ENCODE data around the gene PPP3CB.

Gene PPP3CB

DNA sequence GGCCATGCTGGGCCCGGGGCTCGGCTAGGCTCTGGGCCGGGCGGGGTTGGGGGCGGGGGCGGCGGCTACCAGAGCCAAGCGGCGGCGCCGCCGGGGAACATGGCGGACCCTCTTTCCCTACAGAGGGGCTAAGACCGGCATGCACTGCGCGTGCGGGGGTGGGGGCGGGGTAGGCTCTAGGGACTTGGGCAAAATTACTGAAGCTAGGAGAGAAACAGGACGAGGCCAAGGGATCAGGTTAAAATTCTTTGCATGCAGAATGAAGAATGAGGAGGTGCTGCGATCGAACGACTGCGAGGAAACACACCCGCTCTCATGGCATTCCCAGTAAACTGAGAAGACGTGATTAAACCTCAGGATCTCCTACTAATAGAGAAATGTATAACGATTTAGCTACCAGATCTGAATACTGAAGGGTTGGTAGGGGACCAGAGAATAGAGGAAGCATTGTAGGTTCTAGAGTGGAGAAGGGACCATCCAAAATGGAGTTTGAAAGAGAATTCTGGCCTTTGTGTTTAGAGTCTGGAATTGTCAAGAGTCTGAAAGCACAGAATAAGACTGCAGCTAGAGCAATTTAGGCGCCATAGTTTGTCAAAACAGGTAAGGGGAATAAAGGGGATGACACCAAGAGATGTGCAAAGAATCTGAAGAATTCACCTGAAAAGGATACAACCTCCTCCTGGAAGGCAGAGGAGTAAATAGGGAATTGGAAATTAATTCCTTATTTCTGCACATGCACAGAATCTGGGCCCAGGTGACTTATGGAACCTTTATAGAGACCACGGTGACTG is at the start of gene PPP3CB:
TSS of gene PPP3CB (minus strand) at position 141 of the 791 bp plus-strand sequence. CDS start at position 6, 135 bp downstream.
- peak; percentile 95 for DNase-seq (ENCODE audit: low read depth in 2 of 2)

DNA sequence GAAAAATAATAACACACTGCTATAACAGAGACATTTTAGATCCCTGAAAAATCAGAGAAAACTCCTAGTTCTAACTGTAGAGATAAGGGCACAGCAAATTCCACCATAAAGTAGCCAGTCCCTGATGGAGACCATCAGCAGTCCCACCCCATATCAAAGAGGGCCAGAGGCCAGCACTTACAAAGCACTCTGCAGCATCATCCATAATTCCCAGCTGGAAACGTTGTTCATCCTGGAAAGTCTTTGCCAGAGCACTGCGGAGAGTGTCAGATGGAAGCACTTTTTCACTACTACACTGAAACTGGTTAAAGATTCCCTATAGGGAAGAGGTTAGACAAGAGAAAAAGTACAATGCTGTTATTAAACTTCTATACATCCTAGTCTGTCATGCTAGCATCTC is 49.5 kb upstream of the PPP3CB start:
- DNase-seq (ENCODE audit: low read depth in 2 of 2) = no peak

DNA sequence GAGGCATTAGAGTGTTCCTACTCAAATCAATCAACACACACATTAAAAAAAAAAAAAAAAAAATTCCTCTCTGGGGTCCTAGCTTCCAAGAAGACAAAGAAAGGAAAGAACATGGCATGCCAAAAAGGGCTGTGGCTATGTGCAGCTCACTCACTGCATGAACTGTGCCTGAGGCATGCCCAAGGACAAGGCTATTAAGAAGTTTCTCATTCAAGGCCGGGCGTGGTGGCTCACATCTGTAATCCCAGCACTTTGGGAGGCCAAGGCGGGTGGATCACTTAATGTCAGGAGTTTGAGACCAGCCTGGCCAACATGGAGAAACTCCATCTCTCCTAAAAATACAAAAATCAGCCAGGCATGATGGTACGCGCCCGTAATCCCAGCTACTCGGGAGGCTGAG is 41.9 kb upstream of the PPP3CB start:
- DNase-seq (ENCODE audit: low read depth in 2 of 2) = no peak

DNA sequence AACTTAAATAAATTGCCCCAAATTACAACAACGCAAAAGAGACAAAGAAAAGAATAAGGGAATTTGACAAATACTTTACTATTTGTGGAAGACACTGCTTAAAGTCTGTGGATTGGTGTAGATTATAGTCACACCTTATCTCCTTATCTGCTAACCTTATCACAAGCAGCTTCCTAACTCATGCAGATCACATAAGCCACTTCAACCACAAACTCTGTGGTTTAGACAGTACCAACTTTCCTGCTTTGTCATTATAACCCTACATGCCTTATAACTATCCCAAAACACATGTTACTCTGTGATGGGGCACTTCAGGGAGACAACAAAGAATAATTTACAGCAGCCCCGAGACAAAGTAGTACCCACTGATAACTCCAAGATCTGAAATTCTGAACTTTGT is 41.5 kb upstream of the PPP3CB start:
- no peak for DNase-seq (ENCODE audit: low read depth in 2 of 2)

DNA sequence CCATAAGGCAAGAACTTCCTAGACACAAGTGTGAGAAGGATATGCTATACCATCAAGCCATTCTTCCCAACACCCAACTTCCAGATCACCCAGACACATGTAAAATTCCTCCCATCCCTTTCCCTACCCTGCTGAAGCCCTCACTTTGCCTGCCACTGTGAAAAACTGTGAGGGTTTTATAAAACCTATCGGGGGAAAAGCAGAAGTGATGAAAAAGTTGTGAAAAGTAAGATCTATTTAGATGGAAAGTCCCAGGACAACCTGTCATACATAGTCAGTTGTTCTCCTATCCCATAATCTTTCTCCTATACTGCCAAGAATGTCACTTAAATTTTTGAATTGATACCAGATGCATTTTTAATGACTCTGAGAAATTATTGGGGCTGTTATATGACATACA is 39.0 kb upstream of the PPP3CB start:
- no peak for DNase-seq (ENCODE audit: low read depth in 2 of 2)

DNA sequence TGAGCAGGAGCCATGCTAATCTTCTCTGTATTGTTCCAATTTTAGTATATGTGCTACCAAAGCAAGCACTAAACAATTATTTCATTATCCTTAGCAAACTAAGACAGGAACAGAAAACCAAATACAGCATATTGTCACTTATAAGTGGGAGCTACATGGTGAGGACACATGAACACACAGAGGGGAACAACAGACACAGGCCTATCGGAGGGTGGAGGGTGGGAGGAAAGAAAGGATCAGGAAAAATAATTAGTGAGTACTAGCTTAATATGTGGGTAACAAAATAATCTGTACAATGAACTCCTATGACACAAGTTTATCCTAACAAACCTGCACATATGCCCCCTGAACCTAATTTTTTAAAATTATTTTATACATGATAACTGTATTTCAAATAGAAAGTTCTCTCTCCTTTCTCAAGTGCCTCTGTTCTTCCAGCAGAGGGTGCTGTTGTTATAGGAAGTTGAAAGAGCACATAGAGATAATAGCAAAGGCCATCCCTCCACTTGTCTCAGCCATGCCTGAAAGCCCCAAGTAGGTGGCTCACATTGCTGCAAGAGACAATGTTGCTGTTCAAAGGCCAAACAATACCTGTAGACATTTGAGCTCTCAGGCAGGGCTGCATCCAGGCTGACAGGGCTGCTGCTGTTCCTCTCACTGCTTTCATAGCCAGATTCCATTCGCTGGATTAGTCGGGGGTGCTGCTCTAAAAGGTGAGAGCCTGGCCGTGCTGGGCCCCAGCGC is 33.4 kb upstream of the PPP3CB start:
- peak; percentile 61 to 62 for DNase-seq (ENCODE audit: low read depth in 2 of 2)

DNA sequence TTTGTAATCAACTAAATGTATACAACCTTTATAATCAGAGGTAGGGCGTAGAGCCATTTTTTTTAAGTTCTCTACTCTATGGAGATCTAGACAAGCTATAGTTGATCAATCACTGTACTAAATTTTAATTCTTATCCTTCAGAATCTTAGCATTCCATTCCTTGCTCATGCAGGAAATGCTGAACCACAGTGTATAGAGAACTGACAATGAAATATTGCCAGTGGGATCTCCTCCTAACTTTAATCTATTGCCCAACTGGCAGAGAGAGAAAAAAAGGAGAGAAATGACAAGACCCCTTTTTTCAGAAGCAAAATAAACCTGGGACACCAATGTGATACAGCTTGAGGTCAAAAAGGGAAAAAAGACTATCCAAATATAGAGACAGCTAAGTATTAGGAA is 26.4 kb upstream of the PPP3CB start:
- peak; percentile 24 to 28 for DNase-seq (ENCODE audit: low read depth in 2 of 2)

DNA sequence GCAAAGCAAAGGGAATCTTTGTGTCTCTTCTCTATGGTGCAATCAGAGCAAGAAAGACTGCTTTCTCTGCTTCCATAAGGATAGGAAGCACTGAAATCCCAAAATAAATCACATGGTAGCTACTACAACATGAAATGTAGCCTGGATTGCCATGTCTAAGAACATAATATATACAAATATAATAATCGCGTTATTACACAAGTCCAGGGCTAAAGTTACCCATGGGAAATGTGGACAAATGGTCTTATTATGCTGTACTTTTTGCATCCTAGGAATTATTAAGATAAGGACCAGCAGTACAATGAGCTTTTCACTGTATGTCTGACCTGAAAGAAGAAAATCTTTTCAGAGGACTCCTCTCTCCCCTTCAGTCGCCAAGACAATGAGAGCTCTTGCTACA is 23.5 kb upstream of the PPP3CB start:
- DNase-seq (ENCODE audit: low read depth in 2 of 2) = no peak

DNA sequence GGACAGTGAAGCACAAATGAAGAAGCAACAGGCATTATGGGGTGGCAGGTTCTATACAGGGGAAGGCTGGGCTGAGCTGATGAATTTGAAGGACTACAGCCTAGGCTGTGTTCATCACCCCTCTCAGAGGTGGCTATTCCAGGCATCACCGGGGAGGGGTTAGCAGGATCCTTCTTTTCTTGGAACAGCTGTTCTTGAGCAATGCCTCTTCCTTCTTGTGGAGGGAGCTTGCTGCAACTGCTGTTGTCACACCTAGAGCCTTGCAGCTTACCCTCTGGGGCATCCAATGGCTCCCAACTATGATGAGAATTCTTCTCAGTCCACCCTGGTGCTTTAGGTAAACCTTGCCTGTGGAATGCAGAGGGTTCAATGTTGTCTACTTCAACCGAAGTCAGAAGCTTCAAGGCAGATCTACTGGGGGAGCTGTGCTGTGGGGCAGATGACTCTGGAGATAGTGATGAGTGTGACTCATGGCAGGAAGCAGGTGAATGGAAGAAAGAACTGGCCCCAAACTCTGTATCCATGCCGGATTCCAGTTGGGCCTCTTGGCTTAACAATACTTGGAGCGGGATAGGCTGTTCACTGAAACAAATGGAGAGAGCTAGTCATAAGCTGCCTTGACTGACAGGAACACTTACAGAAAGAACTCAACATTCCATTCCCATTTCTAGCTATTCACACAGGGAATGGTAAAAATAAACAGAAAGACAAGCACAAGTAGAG is 21.5 kb upstream of the PPP3CB start:
- DNase-seq (ENCODE audit: low read depth in 2 of 2) = no peak

DNA sequence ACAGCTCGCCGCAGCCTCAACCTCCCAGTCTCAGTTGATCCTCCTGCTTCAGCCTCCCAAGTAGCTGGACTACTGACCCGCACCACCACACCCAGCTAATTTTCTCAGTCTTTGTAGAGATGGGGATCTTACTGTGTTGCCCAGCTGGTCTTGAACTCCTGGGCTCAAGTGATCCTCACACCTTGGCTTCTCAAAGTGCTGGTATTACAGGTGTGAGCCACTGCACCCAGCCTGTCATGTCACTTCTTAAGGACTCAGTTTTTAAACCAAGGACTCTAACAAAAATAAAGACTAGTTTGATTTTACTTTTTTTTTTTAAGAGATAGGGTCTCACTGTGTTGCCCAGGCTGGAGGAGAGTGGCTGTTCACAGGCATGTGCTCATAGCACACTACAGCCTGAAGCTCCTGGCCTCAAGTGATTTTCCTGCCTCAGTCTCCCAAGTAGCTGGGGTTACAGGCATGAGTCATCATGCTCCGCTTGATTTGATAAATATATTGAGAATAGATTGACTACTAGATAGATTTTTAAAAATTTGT is 16.5 kb upstream of the PPP3CB start:
- no peak for DNase-seq (ENCODE audit: low read depth in 2 of 2)

DNA sequence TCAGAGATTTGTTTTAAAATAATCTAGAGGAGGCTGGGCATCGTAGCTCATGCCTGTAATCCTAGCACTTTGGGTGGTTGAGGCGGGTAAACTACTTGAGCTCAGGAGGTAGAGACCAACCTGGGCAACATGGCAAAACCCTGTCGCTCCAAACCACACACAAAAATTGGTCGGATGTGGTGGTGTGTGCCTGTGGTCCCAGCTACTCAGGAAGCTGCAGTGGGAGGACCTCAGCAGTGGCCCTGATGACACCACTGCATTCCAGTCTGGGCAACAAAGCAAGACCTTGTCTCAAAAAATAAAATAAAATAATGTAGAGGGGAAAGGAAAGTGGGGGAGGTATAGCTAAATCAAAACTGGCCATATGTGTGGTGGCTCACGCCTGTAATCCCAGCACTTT is 13.9 kb upstream of the PPP3CB start:
- no peak for DNase-seq (ENCODE audit: low read depth in 2 of 2)

DNA sequence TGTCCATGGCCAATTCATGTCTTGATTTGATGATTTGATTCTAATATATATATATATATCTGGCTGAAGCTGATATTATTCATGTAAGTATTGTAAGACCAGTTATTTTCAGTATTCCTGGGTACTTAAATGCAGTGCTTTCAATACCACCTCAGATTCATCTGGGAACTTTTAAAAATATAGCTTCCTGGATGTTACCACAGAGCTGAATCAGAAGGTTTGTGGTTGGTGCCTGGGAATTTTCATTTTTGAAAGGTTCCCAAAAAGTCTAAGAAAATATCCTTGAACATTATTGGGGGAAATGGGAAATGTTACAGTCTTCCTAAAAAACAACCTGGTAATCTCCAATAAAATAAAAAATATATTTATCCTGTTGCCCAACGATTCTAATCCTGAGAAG is 10.7 kb upstream of the PPP3CB start:
- DNase-seq (ENCODE audit: low read depth in 2 of 2) = no peak

DNA sequence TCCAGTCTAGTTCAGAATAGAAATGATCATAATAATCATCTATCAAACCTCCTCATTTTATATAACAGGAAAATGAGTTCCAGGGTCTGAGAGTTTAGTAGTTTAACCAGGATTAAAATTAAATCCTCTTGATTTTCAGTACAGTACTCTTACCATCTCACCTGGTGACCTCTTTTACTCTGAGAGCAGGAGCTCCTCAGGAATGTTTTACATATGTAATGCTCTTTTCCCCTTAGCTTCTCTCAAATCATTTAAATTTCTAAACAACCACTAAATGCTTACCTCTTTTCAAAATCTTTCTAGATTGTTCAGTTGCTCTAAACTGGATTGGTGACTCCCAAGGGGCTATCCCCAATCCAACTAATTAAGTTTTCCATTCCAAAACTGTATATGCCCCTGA is 10.2 kb upstream of the PPP3CB start:
- no peak for DNase-seq (ENCODE audit: low read depth in 2 of 2)

DNA sequence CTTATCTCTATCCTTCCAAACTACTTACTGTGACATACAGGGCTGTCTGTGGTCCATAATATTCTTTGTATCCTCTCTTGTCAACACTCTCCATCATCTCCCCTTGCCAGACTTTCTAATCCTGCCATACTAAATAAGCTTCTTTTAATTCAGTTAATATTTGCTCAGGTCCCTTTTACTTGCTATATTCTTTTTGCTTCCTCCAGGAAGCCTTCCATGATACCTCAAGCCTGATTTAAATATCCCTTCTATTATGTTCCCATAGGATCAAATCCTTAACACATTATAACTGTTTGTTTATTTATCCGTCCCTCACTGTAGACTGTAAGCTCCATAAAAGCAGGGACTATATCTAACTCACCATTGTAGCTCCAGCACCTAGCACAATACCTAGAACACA is 7.2 kb upstream of the PPP3CB start:
- no peak for DNase-seq (ENCODE audit: low read depth in 2 of 2)

DNA sequence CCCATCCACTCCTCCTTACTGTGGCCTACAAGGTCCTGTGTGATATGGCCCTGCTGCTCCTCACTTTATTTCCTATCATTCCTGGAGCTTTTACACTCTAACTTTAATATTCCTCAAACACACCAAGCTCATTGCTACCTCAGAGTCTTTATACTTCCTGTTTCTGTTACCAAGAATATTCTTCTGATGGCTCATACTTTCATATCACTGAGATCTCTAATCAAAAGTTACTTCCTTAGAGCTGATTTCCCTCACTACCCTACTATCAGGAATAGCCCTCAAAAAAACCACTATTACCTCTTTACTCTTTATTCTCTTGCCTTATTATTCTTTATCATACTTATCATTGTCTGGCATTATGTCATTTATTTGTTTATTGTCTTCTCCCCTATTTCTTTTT is 5.8 kb upstream of the PPP3CB start:
- no peak for DNase-seq (ENCODE audit: low read depth in 2 of 2)

DNA sequence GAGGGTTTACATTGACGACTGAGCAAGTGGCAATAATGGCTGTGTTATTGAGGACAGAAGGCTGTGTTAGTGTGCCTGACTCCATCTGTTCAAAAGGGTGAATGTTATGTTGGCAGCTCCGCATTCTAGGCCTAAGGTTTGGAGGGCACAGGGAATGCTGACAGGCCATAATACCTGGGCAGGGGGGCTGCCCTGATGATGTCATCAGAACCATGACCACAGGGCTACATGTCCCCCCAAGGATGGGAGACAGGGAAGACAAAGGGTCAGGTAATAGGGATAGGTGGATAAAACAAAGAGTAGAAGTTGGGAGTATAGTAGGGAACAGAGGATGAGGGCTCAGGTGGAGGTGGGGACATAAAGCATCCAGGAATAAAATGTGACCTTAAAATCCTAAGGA is 1.8 kb upstream of the PPP3CB start:
- no peak for DNase-seq (ENCODE audit: low read depth in 2 of 2)

DNA sequence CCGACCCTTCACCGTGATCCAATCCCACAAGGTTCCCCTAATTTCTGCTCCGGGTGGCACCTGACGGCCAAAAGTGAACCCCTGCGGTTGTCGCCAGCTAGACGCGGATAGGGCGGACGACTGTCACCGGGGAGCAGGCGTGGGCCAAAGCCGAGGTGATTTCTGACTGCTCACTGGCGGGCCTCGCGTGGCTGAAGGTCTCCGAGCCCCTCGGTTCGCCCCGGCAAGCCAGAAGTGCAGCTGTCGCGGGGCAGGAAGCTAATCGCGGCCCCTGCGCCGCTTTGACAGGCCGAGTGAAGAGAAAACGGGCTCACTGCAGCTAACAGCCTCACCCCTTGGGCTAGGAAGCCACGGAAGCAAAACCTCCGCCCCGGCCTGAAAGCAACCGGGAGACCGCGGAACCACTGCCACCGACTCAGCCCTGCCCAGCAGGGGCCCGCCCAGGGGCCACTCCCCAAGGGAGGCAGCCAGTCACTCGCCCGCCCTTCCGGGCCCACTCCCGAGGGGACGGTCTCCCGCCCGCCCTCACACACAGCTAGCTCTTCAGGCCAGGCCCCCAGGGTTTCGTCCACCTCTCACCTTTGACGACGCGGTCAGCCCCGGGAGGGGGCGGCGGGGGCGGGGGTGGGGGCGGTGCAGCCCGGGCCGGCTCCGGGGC is 469 bp downstream of the PPP3CB start:
- DNase-seq (ENCODE audit: low read depth in 2 of 2) = peak; percentile 47 to 48

DNA sequence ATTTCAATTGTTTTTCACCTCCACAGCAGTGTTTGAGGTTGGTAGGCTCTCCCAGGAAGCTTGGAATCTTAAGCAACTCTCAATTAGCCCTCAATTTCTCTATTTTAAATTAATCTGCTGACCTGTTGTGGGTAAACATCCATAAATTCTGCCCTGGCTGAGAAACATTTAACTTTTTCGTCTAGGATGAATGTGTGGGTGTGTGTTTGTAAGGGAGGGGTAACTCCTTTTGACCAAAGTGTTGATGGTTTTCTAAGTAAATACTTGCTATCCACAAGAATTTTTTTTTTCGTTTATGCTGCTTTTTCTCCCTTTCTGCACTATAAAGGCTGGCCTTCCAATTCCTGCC is 973 bp downstream of the PPP3CB start:
- DNase-seq (ENCODE audit: low read depth in 2 of 2) = no peak

DNA sequence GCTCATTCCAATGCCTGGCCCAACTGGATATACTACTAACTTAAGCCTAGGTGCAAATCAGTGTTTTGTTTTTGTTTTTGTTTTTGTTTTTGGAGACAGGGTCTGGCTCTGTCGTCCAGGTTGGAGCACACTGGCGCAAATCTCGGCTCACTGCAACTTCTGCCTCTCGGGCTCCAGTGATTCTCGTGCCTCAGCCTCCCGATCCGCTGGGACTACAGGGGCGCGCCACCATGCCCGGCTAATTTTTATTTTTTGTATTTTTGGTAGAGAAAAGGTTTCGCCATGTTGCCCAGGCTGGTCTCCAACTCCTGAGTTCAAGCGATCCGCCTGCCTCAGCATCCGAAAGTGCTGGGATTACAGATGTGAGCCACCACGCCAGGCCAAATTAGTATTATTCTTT is 1.6 kb downstream of the PPP3CB start:
- no peak for DNase-seq (ENCODE audit: low read depth in 2 of 2)

DNA sequence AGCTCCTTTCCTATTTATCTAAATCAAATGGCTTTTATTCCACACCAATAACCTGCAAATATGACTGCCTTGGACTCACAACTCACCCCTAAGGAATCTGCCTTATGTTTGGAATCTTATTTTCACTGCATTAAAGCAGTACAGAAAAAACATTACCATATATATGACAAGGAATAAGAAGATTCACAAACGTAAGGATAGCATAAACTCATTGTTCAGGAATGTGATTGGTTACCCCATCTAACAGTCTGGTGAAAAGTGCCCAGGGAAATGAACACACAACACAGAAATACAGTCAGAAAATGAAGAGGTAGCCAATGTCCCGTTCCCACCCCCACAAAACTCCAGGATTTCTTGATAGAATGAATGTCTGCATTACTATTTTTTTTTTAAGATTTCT is 2.0 kb downstream of the PPP3CB start:
- peak; percentile 82 to 84 for DNase-seq (ENCODE audit: low read depth in 2 of 2)

DNA sequence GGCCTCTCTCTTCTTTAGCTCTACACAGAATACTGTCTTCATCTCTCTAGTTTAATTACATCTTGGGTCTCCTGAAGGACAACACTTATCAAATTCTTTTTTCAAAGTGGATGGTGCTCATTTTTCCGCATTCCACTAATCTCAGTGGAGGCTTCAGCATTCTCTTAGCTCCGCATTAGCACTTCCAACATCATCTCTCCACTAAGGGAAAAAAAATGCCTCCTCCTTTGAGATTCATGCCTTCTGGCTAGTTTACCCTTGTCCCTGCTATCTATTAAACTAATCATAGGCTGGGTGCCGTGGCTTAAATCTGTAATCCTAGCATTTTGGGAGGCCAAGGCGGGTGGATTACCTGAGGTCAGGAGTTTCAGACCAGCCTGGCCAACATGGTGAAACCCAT is 9.2 kb downstream of the PPP3CB start:
- no peak for DNase-seq (ENCODE audit: low read depth in 2 of 2)

DNA sequence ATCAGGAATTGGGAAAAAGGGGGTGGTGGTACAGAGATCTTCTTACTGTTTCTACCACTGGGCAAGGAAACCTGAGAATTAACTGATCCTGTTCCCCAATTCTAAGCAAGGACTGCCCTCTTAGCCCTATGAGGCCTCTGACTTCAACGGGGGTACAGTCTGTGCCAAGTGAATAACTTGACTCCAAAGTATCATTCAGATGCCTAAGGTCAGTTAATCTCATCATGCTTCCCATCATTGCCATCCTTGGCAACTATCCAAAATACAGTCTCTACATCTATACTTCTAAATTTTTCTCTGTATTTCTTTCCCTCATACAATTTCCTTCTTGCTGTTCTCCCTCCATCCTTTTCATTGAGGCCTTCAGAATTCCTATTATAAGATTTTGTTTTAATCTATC is 10.5 kb downstream of the PPP3CB start:
- DNase-seq (ENCODE audit: low read depth in 2 of 2) = no peak

All from fibroblast of skin of left quadriceps (primary cell).